Glutamatergic neuron (in vitro differentiated cells): ENCODE data around the gene ARHGAP10. TPM values are rescaled to one million over a fixed set of nuclear protein-coding genes. Genes with fewer than 3 reads are reported as not detected.

Experiments
- DNase-seq: peaks from one replicate; pipeline ENCODE4 v3.0.0; 2022
- H3K27ac Mint-ChIP-seq: one replicate; pipeline ENCODE4 v1.8.0; 2020; ENCODE audit warnings: mild to moderate bottlenecking, mixed read lengths, inconsistent platforms; ENCODE audit not compliant: unreplicated experiment
- H3K27me3 Mint-ChIP-seq: one replicate; pipeline ENCODE4 v1.8.0; 2020; ENCODE audit warnings: mild to moderate bottlenecking, moderate library complexity, mixed read lengths, inconsistent platforms; ENCODE audit not compliant: unreplicated experiment
- H3K36me3 Mint-ChIP-seq: one replicate; pipeline ENCODE4 v1.8.0; 2020; ENCODE audit warnings: mild to moderate bottlenecking, mixed read lengths, inconsistent platforms; ENCODE audit not compliant: unreplicated experiment
- H3K4me1 Mint-ChIP-seq: one replicate; pipeline ENCODE4 v1.8.0; 2020; ENCODE audit warnings: mild to moderate bottlenecking, low read depth, mixed read lengths, inconsistent platforms; ENCODE audit not compliant: unreplicated experiment
- H3K4me3 Mint-ChIP-seq: one replicate; pipeline ENCODE4 v1.8.0; 2020; ENCODE audit warnings: mild to moderate bottlenecking, mixed read lengths, inconsistent platforms; ENCODE audit not compliant: unreplicated experiment
- H3K9me3 Mint-ChIP-seq: one replicate; pipeline ENCODE4 v1.8.0; 2020; ENCODE audit warnings: mild to moderate bottlenecking, moderate library complexity, mixed read lengths, inconsistent platforms; ENCODE audit not compliant: unreplicated experiment
- total RNA-seq: library from RNA; stranded (reverse); fragmentation: NEBNext Ultra II Directional; extraction: Animal tissue kit (Norgen Biotek cat#: 25700); gene quantifications from one replicate; pipeline ENCODE4 v1.2.1, GENCODE V29; 2021; ENCODE audit not compliant: unreplicated experiment
- TF ChIP-seq, protein P1 (sequence below): fragments of 200-600 bp; sonication (generic); IDR thresholded peaks from one replicate; pipeline ENCODE4 v1.5.0; 2021; ENCODE audit not compliant: partially characterized antibody, unreplicated experiment

Gene ARHGAP10
- total RNA-seq, 1 donor from 2014 or later = 19.7 TPM

DNA sequence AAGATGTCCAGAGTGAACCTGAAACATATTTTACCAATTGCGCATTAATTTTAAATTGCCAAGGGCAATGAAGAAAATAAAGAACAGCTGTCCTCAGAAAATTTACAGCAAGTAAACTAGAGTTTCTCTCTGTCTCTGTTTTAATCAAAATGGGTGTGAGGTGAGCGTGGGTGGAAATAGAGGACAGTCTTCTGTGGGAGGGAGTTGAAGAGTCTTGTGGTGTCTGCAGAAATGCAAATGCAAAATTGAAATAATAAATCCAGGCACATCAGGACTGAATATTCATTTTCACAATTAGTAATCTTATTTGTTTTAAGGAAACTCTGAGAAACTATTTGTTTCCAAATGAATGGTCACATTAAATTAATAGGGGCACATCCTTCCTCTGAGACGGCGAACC lies 192.0 kb downstream of the ARHGAP10 start:
- Mint-ChIP-seq H3K36me3 (no peaks in the 10 kb centered on the region), H3K4me3 (no peak overlapping the region)
- TF ChIP-seq, protein P1, sequence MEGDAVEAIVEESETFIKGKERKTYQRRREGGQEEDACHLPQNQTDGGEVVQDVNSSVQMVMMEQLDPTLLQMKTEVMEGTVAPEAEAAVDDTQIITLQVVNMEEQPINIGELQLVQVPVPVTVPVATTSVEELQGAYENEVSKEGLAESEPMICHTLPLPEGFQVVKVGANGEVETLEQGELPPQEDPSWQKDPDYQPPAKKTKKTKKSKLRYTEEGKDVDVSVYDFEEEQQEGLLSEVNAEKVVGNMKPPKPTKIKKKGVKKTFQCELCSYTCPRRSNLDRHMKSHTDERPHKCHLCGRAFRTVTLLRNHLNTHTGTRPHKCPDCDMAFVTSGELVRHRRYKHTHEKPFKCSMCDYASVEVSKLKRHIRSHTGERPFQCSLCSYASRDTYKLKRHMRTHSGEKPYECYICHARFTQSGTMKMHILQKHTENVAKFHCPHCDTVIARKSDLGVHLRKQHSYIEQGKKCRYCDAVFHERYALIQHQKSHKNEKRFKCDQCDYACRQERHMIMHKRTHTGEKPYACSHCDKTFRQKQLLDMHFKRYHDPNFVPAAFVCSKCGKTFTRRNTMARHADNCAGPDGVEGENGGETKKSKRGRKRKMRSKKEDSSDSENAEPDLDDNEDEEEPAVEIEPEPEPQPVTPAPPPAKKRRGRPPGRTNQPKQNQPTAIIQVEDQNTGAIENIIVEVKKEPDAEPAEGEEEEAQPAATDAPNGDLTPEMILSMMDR = no peak

DNA sequence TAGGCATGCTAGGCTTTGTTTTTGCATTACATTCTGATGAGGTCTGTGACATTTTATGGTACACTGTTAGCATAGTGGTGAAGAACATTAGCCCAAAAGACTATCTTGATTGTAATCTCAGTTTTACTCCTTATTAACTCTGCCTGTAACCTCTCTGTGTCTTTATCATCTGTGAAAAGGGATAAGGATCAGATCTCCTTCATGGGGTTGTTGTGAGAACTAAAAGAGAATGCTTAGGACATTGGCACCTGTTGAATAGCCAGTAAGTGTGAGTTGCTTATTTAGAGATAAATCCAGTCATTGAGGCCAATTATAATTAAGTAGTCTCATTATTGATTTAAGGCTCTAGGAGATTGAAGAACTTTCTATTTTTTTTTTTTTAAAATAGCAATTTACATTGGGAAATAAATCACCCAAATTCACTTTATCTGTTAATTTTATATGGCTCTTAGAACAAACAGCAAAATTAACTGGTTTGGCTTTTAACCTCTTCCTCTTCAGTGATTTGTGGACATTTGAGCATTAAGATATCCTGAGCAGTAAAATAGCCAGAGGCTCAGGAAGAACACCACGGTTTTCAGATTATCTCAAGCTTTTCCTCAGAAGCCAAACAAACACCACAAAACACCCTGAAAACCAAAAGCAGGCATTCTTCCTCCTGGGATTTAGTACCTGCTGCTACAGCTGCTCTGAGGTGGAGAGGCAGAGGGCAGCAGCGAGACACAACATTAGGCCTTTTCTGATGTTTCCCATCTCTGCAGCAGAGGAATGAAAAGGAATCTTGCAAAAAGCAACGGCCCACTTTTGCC lies 192.9 kb downstream of the ARHGAP10 start:
- H3K4me1 Mint-ChIP-seq = no peaks in the 10 kb centered on the region
- H3K36me3 Mint-ChIP-seq = no peaks in the 10 kb centered on the region
- TF ChIP-seq, protein P1 = no peak
- no peaks in the 10 kb centered on the region for H3K27me3 Mint-ChIP-seq
- DNase-seq = peak; percentile 27
- no peak overlapping the region for H3K27ac Mint-ChIP-seq
- H3K4me3 Mint-ChIP-seq = no peak overlapping the region
- no peaks in the 10 kb centered on the region for H3K9me3 Mint-ChIP-seq

More for the DNA sequence above, 192.0 kb downstream of the ARHGAP10 start:
- H3K9me3 Mint-ChIP-seq = no peaks in the 10 kb centered on the region
- DNase-seq = no peak
- H3K4me1 Mint-ChIP-seq = no peaks in the 10 kb centered on the region
- H3K27ac Mint-ChIP-seq = no peak overlapping the region
- no peaks in the 10 kb centered on the region for H3K27me3 Mint-ChIP-seq

DNA sequence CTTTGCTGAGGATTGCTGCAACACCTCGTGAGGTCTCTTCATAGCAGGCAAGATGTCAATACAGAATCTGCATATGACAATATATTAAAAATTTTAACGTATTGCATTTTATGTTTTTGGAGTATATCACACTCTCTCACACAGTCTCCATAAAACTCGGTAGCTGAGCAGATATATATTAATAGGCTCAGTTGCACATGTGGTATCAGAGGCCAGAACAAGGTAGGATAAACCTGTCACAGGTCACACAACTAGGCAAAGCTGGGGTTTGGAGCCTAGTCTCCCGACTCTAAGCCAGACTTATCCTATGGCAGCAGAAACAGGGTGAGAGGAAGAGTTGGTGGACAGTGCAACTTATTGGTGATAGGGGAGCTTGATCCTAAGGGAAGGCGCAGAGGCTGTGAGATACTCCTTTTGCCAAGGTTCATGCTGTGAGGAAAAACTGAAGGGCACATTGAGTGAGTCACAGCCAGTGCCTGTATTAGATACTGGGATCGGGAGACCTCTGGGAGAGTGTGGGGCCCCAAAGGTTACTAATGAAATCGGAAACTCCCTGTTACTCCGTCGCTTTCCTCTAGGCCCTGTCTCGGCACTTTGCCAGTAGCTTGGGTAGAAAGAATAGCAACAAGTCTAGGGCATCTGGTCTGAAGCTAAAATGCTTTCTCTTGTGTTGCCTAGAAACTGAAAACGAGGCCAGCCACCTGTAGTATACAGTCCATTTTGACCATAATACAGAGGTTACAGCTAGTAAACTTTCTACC lies 195.7 kb downstream of the ARHGAP10 start:
- peaks cover 4% of the 10 kb centered on the region for H3K9me3 Mint-ChIP-seq
- H3K4me3 Mint-ChIP-seq = no peak overlapping the region
- no peak for DNase-seq
- H3K36me3 Mint-ChIP-seq = no peaks in the 10 kb centered on the region
- TF ChIP-seq, protein P1 = no peak
- no peaks in the 10 kb centered on the region for H3K27me3 Mint-ChIP-seq
- H3K27ac Mint-ChIP-seq = no peak overlapping the region
- peaks cover 7% of the 10 kb centered on the region for H3K4me1 Mint-ChIP-seq

DNA sequence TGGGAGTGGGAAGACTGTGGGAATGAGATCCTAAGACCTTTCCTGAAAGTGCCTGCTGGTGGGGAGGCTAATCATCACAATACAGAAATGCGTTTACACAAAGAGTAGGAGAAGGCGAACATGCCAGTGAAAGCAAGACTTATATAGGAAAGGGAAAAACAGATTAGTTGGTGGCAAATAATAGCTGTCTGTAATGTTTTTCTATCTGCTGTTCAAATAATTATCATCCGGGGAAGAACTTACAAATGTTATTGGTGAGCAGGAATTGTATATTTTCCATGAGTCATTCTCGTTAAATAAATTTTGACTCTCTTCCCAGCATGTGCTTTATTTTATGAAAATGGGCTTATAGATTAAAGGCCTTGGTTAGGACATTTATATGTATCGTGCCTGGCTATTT lies 196.5 kb downstream of the ARHGAP10 start:
- no peak for DNase-seq
- no peak overlapping the region for H3K27ac Mint-ChIP-seq
- H3K9me3 Mint-ChIP-seq = peaks cover 4% of the 10 kb centered on the region
- peaks cover 7% of the 10 kb centered on the region for H3K4me1 Mint-ChIP-seq
- H3K27me3 Mint-ChIP-seq = no peaks in the 10 kb centered on the region
- no peak overlapping the region for H3K4me3 Mint-ChIP-seq
- TF ChIP-seq, protein P1 = no peak
- H3K36me3 Mint-ChIP-seq = no peaks in the 10 kb centered on the region

DNA sequence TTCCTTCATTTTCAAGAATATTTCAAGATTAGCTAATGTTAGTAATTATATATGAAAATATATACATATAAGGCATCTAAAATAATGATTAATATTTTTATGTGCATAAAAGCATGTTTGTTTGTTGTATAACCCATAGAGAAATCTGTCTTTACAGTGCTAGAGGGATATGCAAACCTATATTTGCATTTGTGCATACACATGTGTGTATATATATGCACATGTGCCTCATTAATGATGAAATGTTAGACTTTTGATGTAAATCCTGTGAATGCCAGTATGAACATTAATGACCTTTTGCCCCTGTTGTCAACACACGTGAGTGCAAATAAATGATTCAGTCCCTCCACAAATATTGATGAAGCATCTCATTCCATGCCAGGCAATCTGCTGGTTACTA lies 197.9 kb downstream of the ARHGAP10 start:
- no peak for DNase-seq
- TF ChIP-seq, protein P1 = no peak
- no peaks in the 10 kb centered on the region for H3K27me3 Mint-ChIP-seq
- peaks cover 4% of the 10 kb centered on the region for H3K9me3 Mint-ChIP-seq
- peaks cover 7% of the 10 kb centered on the region for H3K4me1 Mint-ChIP-seq
- H3K4me3 Mint-ChIP-seq = no peak overlapping the region
- H3K36me3 Mint-ChIP-seq = no peaks in the 10 kb centered on the region
- H3K27ac Mint-ChIP-seq = no peak overlapping the region
